NCI-H128 (cell line): ENCODE data around the gene BCAS1.

Experiments used
- DNase-seq: peaks from one replicate; lab custom pipeline; 2025; ENCODE audit not compliant: unreplicated experiment; lab: John Stamatoyannopoulos, UW

The BCAS1 gene

GRCh38 chr20:53911301-53911700, 159.1 kb downstream of the BCAS1 start:
- DNase-seq = no peak

- no peak for DNase-seq
These were observed 159.9 kb downstream of the BCAS1 start for GRCh38 chr20:53910351-53911002.

GRCh38 chr20:53907968-53908751, 162.2 kb downstream of the BCAS1 start:
- no peak for DNase-seq

GRCh38 chr20:53905820-53906191, 164.6 kb downstream of the BCAS1 start:
- DNase-seq = no peak

GRCh38 chr20:53905019-53905819, 165.2 kb downstream of the BCAS1 start:
- no peak for DNase-seq

GRCh38 chr20:53904261-53904660, 166.1 kb downstream of the BCAS1 start:
- DNase-seq = no peak

GRCh38 chr20:53903652-53903987, 166.8 kb downstream of the BCAS1 start:
- DNase-seq = no peak

GRCh38 chr20:53902968-53903651, 167.3 kb downstream of the BCAS1 start:
- no peak for DNase-seq

GRCh38 chr20:53901497-53902096, 168.8 kb downstream of the BCAS1 start:
- no peak for DNase-seq

GRCh38 chr20:53901064-53901463, 169.3 kb downstream of the BCAS1 start:
- DNase-seq = no peak

- no peak for DNase-seq
These were observed 169.9 kb downstream of the BCAS1 start for GRCh38 chr20:53900380-53900999.

GRCh38 chr20:53899351-53900167, 170.8 kb downstream of the BCAS1 start:
- DNase-seq = peak; percentile 80

- DNase-seq = no peak
These were observed 171.8 kb downstream of the BCAS1 start for GRCh38 chr20:53898556-53898931.

- DNase-seq = no peak
These were observed 172.4 kb downstream of the BCAS1 start for GRCh38 chr20:53897884-53898555.

GRCh38 chr20:53896647-53897046, 173.7 kb downstream of the BCAS1 start:
- DNase-seq = no peak

GRCh38 chr20:53896041-53896440, 174.4 kb downstream of the BCAS1 start:
- DNase-seq = no peak

- no peak for DNase-seq
These were observed 175.0 kb downstream of the BCAS1 start for GRCh38 chr20:53895385-53895755.

- no peak for DNase-seq
These were observed 175.5 kb downstream of the BCAS1 start for GRCh38 chr20:53894707-53895384.
